Measurements from ENCODE around the gene ERBB4. TPM values are rescaled to one million over a fixed set of nuclear protein-coding genes. Genes with fewer than 3 reads are reported as not detected.
A peak's percentile ranks its signal among the peaks of the same experiment; 100 is the strongest.

The ERBB4 gene
- total RNA-seq, 1 experiment from 2014 or later = 40.6 TPM

- Histone ChIP-seq H3K27me3 (replicated peaks; ENCODE audit: insufficient read depth, low read depth, low read length, poor library complexity) (no peaks in the 10 kb centered on the region), H3K4me3 (ENCODE audit: low read depth, low read length, poor library complexity, severe bottlenecking) (peak overlapping the region; percentile 4), H3K9me3 (ENCODE audit: low read depth, low read length, poor library complexity, severe bottlenecking) (peaks cover 4% of the 10 kb centered on the region), H3K27ac (ENCODE audit: low read depth, low read length, poor library complexity, severe bottlenecking) (peak overlapping the region; percentile 54), H3K36me3 (ENCODE audit: insufficient read depth, low read length, poor library complexity, severe bottlenecking) (no peaks in the 10 kb centered on the region), H3K4me1 (ENCODE audit: insufficient read depth, low read length, poor library complexity, severe bottlenecking) (peaks cover 26% of the 10 kb centered on the region)
- intact Hi-C loops (cut with micrococcal nuclease; ENCODE audit: unreplicated experiment) = loop anchor here (2.0 to 10.0 kb wide), 3 partner anchors 195 to 1079 kb away; partner anchors contain the start of gene ERBB4
- peak; percentile 97 for TF ChIP-seq CTCF (conservative IDR thresholded peaks at IDR 0.05; ENCODE audit: low read depth, low read length)
- no peak for TF ChIP-seq EZH2 (IDR thresholded peaks at IDR 0.05; ENCODE audit: borderline replicate concordance, low read depth, low read length, poor library complexity, severe bottlenecking)
- POLR2A ChIA-PET (ENCODE audit: low non-redundant PET) = no interaction called here
- CTCF ChIA-PET = interaction anchor here (1.1 to 1.6 kb wide), 2 partner anchors 15 to 1112 kb away, joined by 4 to 5 read pairs; no protein-coding TSS in a partner anchor
- DNase-seq (ENCODE audit: low spot score) = peak; percentile 84
- no TSS peak for BruUV-seq (replicated peaks)
These were observed 1083.3 kb downstream of the ERBB4 start for GRCh38 chr2:211455216-211455841.

GRCh38 chr2:211454679-211455078, 1083.9 kb downstream of the ERBB4 start:
- no peak for TF ChIP-seq EZH2 (IDR thresholded peaks at IDR 0.05; ENCODE audit: borderline replicate concordance, low read depth, low read length, poor library complexity, severe bottlenecking)
- TF ChIP-seq CTCF (conservative IDR thresholded peaks at IDR 0.05; ENCODE audit: low read depth, low read length) = no peak
- peak overlapping the region; percentile 4 for H3K4me3 ChIP-seq (ENCODE audit: low read depth, low read length, poor library complexity, severe bottlenecking)
- peak; percentile 19 for DNase-seq (ENCODE audit: low spot score)
- no peaks in the 10 kb centered on the region for H3K36me3 ChIP-seq (ENCODE audit: insufficient read depth, low read length, poor library complexity, severe bottlenecking)
- H3K9me3 ChIP-seq (ENCODE audit: low read depth, low read length, poor library complexity, severe bottlenecking) = peaks cover 4% of the 10 kb centered on the region
- CTCF ChIA-PET = interaction anchor here (1.1 to 1.6 kb wide), 2 partner anchors 14 to 1113 kb away, joined by 4 to 5 read pairs; no protein-coding TSS in a partner anchor
- BruUV-seq (replicated peaks) = no TSS peak
- no peaks in the 10 kb centered on the region for H3K27me3 ChIP-seq (replicated peaks; ENCODE audit: insufficient read depth, low read depth, low read length, poor library complexity)
- peak overlapping the region; percentile 54 for H3K27ac ChIP-seq (ENCODE audit: low read depth, low read length, poor library complexity, severe bottlenecking)
- intact Hi-C loops (cut with micrococcal nuclease; ENCODE audit: unreplicated experiment) = loop anchor here (2.0 to 10.0 kb wide), 3 partner anchors 194 to 1080 kb away; partner anchors contain the start of gene ERBB4
- H3K4me1 ChIP-seq (ENCODE audit: insufficient read depth, low read length, poor library complexity, severe bottlenecking) = peaks cover 26% of the 10 kb centered on the region
- POLR2A ChIA-PET (ENCODE audit: low non-redundant PET) = no interaction called here

GRCh38 chr2:211453311-211453887, 1085.2 kb downstream of the ERBB4 start:
- Histone ChIP-seq H3K4me1 (ENCODE audit: insufficient read depth, low read length, poor library complexity, severe bottlenecking) (peaks cover 26% of the 10 kb centered on the region), H3K27me3 (replicated peaks; ENCODE audit: insufficient read depth, low read depth, low read length, poor library complexity) (no peaks in the 10 kb centered on the region), H3K4me3 (ENCODE audit: low read depth, low read length, poor library complexity, severe bottlenecking) (no peak overlapping the region), H3K27ac (ENCODE audit: low read depth, low read length, poor library complexity, severe bottlenecking) (peak overlapping the region; percentile 54), H3K9me3 (ENCODE audit: low read depth, low read length, poor library complexity, severe bottlenecking) (no peaks in the 10 kb centered on the region), H3K36me3 (ENCODE audit: insufficient read depth, low read length, poor library complexity, severe bottlenecking) (no peaks in the 10 kb centered on the region)
- BruUV-seq (replicated peaks) = no TSS peak
- DNase-seq (ENCODE audit: low spot score) = peak; percentile 21
- CTCF ChIA-PET = no interaction called here
- TF ChIP-seq EZH2 (IDR thresholded peaks at IDR 0.05; ENCODE audit: borderline replicate concordance, low read depth, low read length, poor library complexity, severe bottlenecking) (no peak), CTCF (conservative IDR thresholded peaks at IDR 0.05; ENCODE audit: low read depth, low read length) (no peak)
- intact Hi-C loops (cut with micrococcal nuclease; ENCODE audit: unreplicated experiment) = loop anchor here (10.0 kb wide), 1 partner anchor 1081 kb away; the partner anchor contains the start of gene ERBB4
- POLR2A ChIA-PET (ENCODE audit: low non-redundant PET) = no interaction called here
